ENCODE results near the gene ALG11.
"Not testable (repeated sequence)": the region's sequence is repeated elsewhere in the genome, so short reads cannot be mapped to it uniquely, and the experiment has no call there.

ALG11 gene

GRCh38 chr13:51998723-51999509, 13.3 kb upstream of the ALG11 start:
- DNase-seq = peak; percentile 25

- no peak for DNase-seq
Measured at GRCh38 chr13:51999510-51999911, 12.7 kb upstream of the ALG11 start.

GRCh38 chr13:51999921-52000320, 12.3 kb upstream of the ALG11 start:
- DNase-seq = no peak

DNA sequence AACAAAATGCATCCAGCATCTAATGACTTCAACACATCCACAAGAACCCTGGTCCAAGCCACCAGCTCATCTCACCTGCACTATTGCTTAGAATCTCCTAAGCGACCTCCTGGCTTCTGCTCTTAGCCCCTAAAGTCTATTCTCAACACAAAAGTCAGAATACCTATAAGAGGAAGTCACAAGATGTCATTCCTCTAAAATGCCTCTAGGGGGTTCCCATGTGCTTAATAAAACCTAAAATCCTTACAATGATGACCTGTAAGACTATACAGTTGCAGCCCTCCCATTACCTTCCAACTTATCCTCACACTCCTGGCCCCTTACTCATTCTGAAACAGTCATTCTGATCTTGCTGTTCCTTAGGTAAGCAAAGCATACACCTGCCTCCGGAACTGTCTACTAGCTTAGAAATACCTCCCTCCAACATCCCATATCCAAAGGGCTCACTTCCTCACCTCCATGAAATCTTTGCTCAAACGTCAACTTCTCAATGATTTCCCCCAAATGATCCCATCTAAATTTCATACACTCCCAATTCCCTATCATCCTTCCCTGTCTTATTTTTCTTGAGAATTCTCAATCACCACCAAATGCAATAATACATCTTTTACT, 11.0 kb upstream of the ALG11 start:
- peak; percentile 23 for DNase-seq

- no peak for DNase-seq
Measured at GRCh38 chr13:52002361-52002760, 9.8 kb upstream of the ALG11 start.

GRCh38 chr13:52003541-52003940, 8.7 kb upstream of the ALG11 start:
- no peak for DNase-seq

- DNase-seq = no peak
Measured at GRCh38 chr13:52004511-52005170, 7.6 kb upstream of the ALG11 start.

GRCh38 chr13:52005841-52006522, 6.2 kb upstream of the ALG11 start:
- no peak for DNase-seq

DNA sequence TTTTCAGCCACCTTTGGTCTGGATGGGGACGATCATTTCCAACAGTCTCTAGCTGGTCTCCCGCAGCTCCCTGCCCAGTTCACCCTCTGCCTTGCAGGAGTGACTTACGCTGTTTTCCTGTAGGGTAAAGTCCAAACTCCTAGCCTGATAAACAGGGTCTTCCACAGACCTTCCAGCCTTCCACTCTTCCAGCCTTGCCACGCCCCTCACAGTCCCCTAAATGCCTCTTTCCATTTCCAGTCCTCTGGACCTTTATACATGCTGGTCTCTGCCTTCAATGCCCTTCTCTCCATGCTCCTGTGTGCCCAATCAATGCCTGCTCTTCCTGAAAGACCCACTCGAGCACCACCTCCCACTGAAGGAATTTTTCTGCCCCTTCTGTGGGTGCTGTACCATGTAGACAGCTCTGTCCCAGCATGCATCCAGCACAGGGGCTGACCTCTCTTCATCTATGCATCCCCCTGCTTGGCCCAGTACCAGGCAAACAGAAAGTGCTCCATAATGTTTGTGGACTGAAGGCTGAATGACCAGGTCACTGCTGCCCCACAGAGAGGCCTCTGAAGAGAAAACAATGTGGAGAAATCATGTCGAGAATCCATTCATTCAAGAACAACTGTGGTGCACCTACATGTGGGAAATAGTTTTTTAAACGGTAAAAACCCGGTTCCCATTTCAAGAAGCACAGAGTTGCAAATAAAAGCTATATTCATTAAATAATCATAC, 5.5 kb upstream of the ALG11 start:
- DNase-seq = no peak

DNA sequence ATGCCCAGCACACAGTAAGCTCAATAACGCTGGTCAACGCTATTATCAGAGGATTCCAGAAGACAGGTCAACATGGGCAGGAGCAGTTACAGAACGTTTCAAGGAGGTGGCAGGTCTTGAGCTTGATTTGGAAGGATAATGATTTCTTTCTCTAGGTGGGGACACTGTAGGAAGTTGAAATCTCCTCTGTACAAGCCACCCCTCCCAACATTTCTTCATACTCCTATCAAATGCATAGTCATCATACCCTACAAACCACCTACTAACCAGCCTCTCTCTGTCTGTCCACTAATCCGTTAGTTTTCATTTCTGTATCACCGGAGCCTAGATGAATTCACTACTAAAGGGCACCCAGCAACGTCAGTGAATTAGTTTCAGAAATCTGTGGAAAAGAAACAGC, 2.3 kb upstream of the ALG11 start:
- no peak for DNase-seq

DNA sequence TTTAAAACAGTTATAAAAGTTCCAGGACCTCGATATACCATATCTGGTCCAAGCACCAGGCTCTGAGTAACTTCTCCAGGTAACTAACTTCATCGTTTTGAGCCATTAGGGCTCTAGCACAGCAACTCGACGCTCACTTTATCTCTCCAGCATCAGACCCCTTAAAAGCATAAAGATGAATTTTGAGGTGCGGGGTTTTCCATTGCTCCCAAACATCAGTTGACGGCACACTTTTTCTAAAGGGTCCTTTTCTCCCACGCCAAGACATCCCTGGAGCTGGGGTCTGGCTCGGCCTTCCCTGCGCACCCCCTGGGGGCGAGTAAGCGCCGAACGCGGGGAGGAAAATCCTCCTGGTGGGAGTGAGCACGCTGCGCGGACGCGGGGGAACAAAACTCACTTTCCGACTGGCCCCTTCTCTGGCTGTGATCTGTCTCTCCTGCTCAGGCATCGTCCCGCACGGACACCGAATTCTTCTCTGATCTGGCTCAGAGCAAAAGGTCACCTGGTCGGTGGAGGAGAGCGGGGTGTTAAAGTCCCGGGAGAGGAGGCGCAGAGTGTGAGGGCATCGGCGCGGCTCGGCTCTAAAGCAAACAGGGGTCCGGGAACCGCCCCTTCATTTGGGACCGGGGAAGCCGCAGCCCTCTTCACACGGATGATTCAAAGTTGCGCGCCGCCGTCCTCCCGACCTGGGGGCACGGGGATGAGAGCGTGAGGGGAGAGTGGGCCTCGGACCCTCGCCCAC, 1.1 kb upstream of the ALG11 start, which contains the start of gene ATP7B:
Gene ATP7B (minus strand): TSS at position 561 of the 742 bp plus-strand sequence. CDS start 113 bp downstream, at position 448.
- DNase-seq = peak; percentile 9

GRCh38 chr13:52012512-52012836, 276 bp downstream of the ALG11 start:
- no peak for DNase-seq

- DNase-seq = no peak
Measured at GRCh38 chr13:52016296-52016695, 4.1 kb downstream of the ALG11 start.

DNA sequence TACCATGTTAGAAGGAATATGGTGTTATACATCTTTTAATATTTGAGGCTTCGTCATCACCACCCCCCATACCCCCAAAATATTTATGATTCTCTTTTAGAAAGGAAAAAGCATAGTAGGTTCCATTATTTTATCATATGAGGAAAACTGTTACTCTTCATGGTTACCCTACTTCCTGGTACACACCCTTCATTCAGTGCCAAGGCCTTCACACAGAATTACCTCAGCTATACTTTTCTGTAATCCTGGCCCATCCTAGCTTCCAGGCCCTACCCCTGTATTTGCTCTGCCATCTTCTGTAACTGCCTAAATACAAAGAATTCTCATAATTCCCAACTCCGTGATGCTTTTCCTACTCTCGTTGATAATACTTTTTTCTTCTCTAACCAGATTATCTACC, 8.0 kb downstream of the ALG11 start:
- no peak for DNase-seq

DNA sequence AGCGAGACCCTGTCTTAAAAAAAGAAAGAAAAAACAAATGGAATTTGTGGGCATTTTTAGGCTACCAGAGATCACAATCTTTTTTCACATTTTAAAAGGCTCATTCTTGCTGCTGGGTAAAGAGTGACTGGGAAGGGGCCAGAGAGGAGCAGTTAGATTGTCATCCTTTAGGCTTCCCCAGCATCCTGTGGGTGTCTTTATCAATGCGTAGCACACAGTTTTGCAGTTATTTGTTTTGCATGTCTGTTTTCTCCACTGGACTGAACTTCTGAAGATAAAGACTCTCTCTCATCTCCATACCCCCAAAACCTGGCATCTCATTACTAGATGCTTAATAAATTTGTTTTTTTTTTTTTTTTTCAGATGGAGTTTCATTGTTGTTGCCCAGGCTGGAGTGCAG, 10.2 kb downstream of the ALG11 start:
- DNase-seq = no peak

- DNase-seq = no peak
Measured at GRCh38 chr13:52024481-52024880, 12.3 kb downstream of the ALG11 start, which contains the start of gene UTP14C. Gene UTP14C, plus strand, starts transcription at chr13:52024691. Its CDS starts 4,114 bp downstream, at chr13:52028805.

DNA sequence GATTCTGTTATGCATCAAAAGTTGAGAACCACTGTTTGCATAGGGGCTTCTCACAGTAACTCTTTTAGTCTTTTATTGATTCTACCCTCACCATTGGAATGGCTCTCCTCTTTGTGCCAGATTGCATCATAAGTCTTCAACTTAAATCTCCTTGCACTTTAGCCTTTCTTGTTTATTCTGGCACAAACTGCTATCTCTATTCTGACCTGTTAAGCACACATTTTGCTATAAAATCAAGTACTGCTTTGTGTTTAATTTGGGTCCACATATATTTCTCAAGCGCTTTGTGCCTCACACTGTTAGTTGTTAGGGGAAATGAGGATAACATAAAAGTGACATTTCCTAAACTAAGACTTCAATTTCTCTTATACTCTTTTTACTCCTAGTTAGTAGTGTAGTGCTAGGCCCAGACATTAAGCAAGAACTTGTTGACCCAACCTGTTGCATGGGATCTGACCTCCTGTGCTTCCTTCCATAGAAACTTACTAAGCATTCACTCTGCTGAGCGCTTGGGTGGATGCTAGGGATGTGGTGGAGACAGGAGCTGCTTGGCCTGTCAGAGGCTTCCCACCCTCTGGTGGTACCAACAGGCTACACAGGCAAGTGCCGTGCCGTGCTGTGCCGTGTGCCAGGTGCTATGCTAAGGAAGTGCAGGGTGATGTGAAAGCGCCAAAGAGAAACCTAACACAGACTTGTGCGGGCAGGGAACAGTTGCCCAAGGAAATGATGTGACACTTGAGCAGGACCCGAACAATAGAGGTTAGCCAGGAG, 13.5 kb downstream of the ALG11 start:
- DNase-seq = no peak

GRCh38 chr13:52026246-52026626, 14.0 kb downstream of the ALG11 start:
- DNase-seq = no peak

- DNase-seq = no peak
Measured at GRCh38 chr13:52027832-52028231, 15.6 kb downstream of the ALG11 start.

- no peak for DNase-seq
Measured at GRCh38 chr13:52029569-52029968, 17.4 kb downstream of the ALG11 start.

GRCh38 chr13:52030401-52030800, 18.2 kb downstream of the ALG11 start:
- not testable (repeated sequence) for DNase-seq
